22Rv1 (cell line): ENCODE measurements around the gene SLC35B2.

ENCODE experiments used
- H3K27ac ChIP-seq: fragments of 450-650 bp; 2 replicates; pipeline ENCODE4 v1.5.1; 2017
- ZFX ChIP-seq: fragments of 450-650 bp; IDR thresholded peaks from 2 replicates; pipeline ENCODE4 v1.6.1; 2017; ENCODE audit warnings: antibody characterized with exemption, borderline replicate concordance
- TF ChIP-seq, protein P1 (sequence below): fragments of 450-650 bp; IDR thresholded peaks from 2 replicates; pipeline ENCODE4 v1.5.1; 2017; ENCODE audit warnings: mild to moderate bottlenecking

Gene SLC35B2

DNA sequence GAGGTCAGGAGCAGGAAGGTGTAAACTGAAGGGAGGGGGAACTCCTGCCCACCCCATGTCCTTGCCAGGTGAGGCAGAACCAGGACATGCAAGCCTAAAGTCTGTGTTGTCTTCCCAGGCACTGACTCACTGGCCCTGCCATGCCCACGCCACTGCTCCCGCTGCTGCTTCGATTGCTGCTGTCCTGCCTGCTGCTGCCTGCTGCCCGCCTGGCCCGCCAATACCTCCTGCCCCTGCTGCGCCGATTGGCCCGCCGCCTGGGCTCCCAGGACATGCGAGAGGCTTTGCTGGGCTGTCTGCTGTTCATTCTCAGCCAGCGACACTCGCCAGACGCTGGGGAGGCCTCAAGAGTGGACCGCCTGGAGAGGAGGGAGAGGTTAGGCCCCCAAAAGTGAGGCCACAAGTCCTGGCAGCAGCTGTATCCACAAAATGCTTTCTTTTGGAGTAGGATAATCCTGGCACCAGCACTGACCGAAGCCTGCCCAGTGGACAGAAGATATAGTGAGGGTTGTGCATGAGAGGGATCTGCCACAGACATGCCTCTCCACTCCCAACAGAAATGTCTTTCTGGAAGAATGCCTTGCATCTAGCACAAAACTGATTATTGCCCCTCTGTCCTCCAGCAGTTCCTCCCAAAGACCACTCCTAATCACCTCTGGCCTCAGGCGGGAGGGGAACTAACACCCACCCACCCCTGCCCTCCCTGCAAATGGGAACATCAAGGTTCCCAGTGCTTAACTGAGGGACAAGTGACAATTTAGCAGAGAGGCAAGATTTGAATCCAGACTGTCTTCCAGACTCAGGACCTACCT is 39.8 kb downstream of the SLC35B2 start:
- H3K27ac ChIP-seq, result peak overlapping the region; percentile 58

DNA sequence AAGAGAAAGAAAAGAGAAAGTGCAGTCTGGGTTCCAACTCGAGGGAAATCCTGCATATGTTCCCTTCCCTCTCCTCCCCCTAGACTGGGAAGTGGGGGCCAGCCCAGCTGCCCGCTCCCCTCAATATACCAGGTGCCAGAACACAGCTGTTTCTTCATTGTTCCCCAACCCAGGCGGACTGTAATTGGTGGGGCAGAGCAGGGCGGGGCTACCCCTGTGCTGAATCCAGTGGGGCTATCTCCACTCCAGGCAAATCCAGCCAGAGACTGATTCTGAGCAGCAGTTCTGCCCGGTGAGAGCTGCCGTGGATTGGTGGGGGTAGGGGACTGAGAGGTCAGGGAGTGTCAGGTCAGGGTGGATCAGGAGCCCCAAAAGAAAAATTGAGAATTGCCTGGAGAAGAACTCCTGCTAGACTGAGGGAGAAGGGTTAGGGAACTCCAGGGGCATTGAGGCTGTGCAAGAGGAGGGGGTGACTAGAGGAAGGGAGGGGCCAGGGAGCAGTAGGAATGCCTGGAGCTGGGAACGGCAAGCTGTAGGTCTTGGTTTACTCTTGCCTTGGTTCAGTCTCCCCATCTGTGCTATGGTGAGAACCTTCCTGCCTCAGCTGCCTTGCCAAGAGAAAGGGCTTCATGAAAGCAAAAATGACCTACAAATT is 40.5 kb downstream of the SLC35B2 start, which contains the start of gene MYMX:
TSS of gene MYMX (plus strand) at position 250 of the 655 bp plus-strand sequence. CDS start 546 bp downstream, outside the sequence.
- no peak for TF ChIP-seq ZFX
- TF ChIP-seq, protein P1, sequence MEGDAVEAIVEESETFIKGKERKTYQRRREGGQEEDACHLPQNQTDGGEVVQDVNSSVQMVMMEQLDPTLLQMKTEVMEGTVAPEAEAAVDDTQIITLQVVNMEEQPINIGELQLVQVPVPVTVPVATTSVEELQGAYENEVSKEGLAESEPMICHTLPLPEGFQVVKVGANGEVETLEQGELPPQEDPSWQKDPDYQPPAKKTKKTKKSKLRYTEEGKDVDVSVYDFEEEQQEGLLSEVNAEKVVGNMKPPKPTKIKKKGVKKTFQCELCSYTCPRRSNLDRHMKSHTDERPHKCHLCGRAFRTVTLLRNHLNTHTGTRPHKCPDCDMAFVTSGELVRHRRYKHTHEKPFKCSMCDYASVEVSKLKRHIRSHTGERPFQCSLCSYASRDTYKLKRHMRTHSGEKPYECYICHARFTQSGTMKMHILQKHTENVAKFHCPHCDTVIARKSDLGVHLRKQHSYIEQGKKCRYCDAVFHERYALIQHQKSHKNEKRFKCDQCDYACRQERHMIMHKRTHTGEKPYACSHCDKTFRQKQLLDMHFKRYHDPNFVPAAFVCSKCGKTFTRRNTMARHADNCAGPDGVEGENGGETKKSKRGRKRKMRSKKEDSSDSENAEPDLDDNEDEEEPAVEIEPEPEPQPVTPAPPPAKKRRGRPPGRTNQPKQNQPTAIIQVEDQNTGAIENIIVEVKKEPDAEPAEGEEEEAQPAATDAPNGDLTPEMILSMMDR, result no peak
- H3K27ac ChIP-seq, result peak within 1 kb of the TSS; percentile 58

More for the DNA sequence above, 39.8 kb downstream of the SLC35B2 start:
- TF ChIP-seq, protein P1, result no peak
- no peak for TF ChIP-seq ZFX

DNA sequence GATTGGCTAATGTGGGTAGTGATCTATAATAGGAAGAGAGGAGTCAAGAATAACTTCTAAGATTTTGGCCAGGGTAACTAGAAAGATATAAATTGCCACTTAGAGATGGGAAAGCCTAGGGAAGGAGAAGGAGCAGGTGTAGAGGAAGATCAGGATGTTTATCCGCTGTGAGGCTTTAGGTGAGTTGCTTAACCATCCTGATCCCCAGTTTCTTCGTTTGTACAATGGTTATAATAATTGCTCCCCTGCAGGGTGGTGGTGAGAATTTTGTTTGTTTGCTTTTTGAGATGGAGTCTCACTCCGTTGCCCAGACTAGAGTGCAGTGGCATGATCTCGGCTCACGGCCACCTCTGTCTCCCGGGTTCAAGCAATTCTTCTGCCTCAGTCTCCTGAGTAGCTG is 43.0 kb downstream of the SLC35B2 start:
- no peak for TF ChIP-seq ZFX
- TF ChIP-seq, protein P1, result no peak
- H3K27ac ChIP-seq, result no peak overlapping the region

DNA sequence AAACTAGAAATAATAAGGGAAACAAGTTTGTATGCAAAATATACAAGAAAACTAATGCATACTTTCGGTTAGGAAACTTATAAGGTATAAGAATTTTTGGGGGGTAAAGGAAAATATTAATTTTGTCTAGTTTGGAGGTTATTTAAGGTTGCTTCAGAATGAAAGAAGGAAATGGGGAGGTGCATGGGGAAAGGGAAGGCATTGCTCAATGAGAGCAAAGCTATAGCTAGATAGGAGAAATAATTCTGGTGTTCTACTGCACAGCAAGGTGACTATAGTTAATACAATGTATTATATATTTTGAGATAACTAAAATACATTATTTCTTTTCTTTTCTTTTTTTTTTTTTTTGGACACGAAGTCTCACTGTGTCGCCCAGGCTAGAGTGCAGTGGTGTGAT is 46.0 kb downstream of the SLC35B2 start:
- no peak for TF ChIP-seq ZFX
- TF ChIP-seq, protein P1, result no peak
- no peak overlapping the region for H3K27ac ChIP-seq

DNA sequence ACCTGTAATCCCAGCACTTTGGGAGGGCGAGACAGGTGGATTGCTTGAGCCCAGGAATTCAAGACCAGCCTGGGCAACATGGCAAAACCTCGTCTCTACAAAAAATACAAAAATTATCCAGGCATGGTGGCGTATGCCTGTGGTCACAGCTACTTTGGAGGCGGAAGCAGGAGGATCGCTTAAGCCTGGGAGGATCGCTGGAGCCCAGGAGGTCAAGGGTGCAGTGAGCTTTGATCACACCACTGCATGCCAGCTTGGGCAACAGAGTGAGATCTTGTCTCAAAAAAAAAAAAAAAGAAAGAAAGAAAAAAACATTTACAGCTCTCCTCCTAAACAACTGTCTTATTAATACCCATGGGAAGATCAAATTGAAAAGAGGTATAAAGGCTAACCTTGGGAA is 49.4 kb downstream of the SLC35B2 start:
- no peak overlapping the region for H3K27ac ChIP-seq
- no peak for TF ChIP-seq ZFX
- TF ChIP-seq, protein P1, result no peak
